ES-I3 (cell line): ENCODE measurements around the gene PRDX6.
A peak's percentile ranks its signal among the peaks of the same experiment; 100 is the strongest.
"Not testable (repeated sequence)": the region's sequence is repeated elsewhere in the genome, so short reads cannot be mapped to it uniquely, and the experiment has no call there.

ENCODE experiments used
- H3K36me3 ChIP-seq: 2 replicates; pipeline ENCODE4 v1.6.1; 2013; ENCODE audit warnings: mild to moderate bottlenecking, low read length, control low read depth, moderate library complexity; ENCODE audit not compliant: insufficient read depth
- H3K4me1 ChIP-seq: 2 replicates; pipeline ENCODE4 v1.6.1; 2013; ENCODE audit warnings: mild to moderate bottlenecking, control low read depth, low read length; ENCODE audit not compliant: insufficient read depth
- H3K9ac ChIP-seq: 2 replicates; pipeline ENCODE4 v1.6.1; 2013; ENCODE audit warnings: low read depth, mild to moderate bottlenecking, low read length, moderate library complexity
- H3K9me3 ChIP-seq: 2 replicates; pipeline ENCODE4 v1.6.1; 2013; ENCODE audit warnings: mild to moderate bottlenecking, low read length, moderate library complexity; ENCODE audit not compliant: control insufficient read depth, insufficient read depth

Gene PRDX6

DNA sequence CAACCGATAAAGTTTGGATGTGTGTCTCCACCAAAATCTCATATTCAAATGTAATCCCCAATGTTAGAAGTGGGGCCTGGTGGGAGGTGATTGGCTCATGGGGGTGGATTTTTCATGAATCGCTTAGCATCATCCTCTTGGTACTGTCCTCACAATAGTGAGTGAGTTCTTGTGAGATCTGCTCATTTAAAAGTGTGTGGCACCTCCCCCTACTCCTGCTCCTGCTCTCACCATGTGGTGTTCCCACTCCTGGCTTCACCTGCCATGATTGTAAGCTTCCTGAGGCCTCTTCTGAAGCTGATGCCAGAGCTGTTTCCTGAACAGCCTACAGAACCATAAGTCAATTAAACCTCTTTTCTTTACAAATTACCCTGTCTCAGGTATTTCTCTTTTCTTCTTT, 28.2 kb upstream of the PRDX6 start:
- Histone ChIP-seq H3K9me3 (peaks cover 16% of the 10 kb centered on the region), H3K9ac (no peak overlapping the region), H3K4me1 (peaks cover 5% of the 10 kb centered on the region), H3K36me3 (no peaks in the 10 kb centered on the region)

DNA sequence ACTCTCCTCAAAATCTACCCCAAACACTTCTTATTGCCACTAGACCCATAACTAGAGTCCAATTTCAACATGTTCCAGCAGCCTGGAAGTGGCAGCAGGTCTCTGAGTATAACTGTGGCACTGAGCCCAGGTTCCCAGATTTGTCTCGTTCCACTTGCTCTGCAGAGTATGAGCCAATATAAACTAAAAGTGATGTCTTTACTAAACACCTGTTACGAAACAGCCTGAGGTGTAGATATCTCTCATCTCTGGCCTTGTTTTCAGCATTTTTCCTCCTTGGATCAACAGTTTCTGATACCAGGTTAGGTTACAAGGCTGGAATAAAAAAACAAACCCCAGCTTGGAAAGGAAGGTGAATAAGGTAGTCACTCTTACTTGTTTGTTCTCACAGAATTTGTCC, 25.2 kb upstream of the PRDX6 start:
- Histone ChIP-seq H3K4me1 (peaks cover 7% of the 10 kb centered on the region), H3K9me3 (peaks cover 4% of the 10 kb centered on the region), H3K9ac (no peak overlapping the region), H3K36me3 (no peaks in the 10 kb centered on the region)

DNA sequence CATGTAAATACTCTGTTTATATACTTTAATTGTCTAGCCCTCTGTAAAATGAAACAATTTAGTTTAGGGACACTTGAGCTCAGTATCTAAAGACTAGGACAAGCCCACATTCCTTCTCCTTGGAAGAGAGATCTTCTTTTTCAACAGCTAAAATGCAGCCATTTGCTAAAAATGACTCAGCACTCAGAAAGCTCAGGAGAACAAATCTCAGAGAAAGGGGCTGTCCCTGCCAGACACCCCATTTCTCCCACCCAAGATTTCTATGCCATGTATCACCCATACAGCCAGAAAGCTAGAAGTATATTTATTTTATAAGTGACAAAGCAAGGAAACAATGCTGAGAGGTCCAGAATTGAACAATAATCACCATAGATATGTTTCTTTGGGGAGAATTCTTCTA, 23.2 kb upstream of the PRDX6 start:
- Histone ChIP-seq H3K9ac (no peak overlapping the region), H3K4me1 (peaks cover 7% of the 10 kb centered on the region), H3K36me3 (no peaks in the 10 kb centered on the region), H3K9me3 (no peaks in the 10 kb centered on the region)

GRCh38 chr1:173454966-173455524, 22.1 kb upstream of the PRDX6 start:
- Histone ChIP-seq H3K9ac (no peak overlapping the region), H3K36me3 (0 out of 2 replicates have a peak, but pooled peaks cover 1% of the 10 kb centered on the region), H3K4me1 (peaks cover 7% of the 10 kb centered on the region), H3K9me3 (no peaks in the 10 kb centered on the region)

DNA sequence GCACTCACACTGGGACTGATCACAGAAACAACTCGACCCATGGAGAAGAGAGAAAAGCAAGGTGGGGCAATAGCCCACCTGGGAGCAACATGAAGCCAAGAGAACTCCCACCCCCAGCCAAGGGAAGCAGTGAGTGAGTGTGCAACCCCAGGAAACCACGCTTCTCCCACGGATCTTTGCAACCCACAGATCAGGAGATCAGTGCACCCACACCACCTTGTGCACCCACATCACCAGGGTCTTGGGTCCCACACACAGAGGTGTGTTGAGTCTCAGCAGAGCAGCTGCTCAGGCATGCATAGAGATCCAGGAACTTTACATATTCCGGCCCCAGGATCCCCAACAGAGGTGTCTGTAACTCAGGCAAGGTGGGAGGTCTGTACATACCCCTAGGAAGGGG, 17.2 kb upstream of the PRDX6 start:
- H3K36me3 ChIP-seq, result 0 out of 2 replicates have a peak, but pooled peaks cover 3% of the 10 kb centered on the region
- no peaks in the 10 kb centered on the region; the same call in 1 of the 2 replicates for H3K9me3 ChIP-seq
- H3K9ac ChIP-seq, result no peak overlapping the region
- H3K4me1 ChIP-seq, result no peaks in the 10 kb centered on the region

GRCh38 chr1:173462666-173463065, 14.5 kb upstream of the PRDX6 start:
- not testable (repeated sequence) for H3K9ac ChIP-seq

DNA sequence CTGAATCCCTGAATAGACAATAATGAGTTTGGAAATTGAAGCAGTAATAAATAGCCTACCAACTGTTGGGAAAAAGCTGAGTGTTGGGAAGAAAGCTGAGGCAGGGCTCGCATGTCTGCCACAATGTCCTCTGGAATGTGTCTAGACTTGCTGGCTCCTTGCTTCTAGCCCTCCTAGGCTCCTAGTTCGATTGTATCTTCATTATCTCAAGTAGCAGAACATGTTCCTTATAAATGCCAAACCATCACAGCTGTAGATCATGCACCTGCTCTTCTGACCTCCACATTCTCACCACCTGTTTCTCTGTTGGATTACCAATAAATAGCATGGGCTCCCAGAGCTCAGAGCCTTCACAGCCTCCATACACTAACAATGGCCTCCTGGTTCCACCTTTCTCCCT, 12.9 kb upstream of the PRDX6 start:
- not testable (repeated sequence) for H3K9ac ChIP-seq, H3K36me3 ChIP-seq, H3K4me1 ChIP-seq, H3K9me3 ChIP-seq

More at GRCh38 chr1:173462666-173463065, 14.5 kb upstream of the PRDX6 start:
- not testable (repeated sequence) for H3K36me3 ChIP-seq, H3K4me1 ChIP-seq, H3K9me3 ChIP-seq

- Histone ChIP-seq H3K9me3 (peaks cover 24% of the 10 kb centered on the region), H3K4me1 (no peaks in the 10 kb centered on the region), H3K9ac (no peak overlapping the region), H3K36me3 (peaks cover 2% of the 10 kb centered on the region; the same call in 1 of the 2 replicates)
Measured at GRCh38 chr1:173467426-173467825, 9.7 kb upstream of the PRDX6 start.

DNA sequence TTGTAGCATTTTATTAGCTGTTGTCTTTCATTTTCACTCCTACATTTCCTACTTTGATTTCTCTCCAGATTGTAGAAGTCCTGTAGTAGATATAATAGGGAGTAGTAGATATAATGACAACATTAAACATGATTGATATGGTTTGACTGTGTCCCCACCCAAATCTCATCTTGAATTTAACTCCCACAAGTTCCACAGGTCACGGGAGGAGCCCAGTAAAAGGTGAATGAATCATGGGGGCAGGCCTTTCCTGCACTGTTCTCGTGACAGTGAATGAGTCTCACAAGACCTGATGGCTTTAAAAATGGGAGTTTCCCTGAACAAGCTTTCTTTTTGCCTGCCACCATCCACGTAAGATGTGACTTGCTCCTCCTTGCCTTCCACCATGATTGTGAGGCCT, 7.5 kb upstream of the PRDX6 start:
- Histone ChIP-seq H3K9ac (no peak overlapping the region), H3K4me1 (no peaks in the 10 kb centered on the region), H3K36me3 (peaks cover 2% of the 10 kb centered on the region; the same call in 1 of the 2 replicates), H3K9me3 (peaks cover 28% of the 10 kb centered on the region)

- H3K9me3 ChIP-seq, result peaks cover 28% of the 10 kb centered on the region
- H3K36me3 ChIP-seq, result peaks cover 2% of the 10 kb centered on the region; the same call in 1 of the 2 replicates
- no peaks in the 10 kb centered on the region; the same call in 1 of the 2 replicates for H3K4me1 ChIP-seq
- no peak overlapping the region for H3K9ac ChIP-seq
Measured at GRCh38 chr1:173470608-173471007, 6.5 kb upstream of the PRDX6 start.

- H3K36me3 ChIP-seq, result peaks cover 2% of the 10 kb centered on the region; the same call in 1 of the 2 replicates
- H3K9me3 ChIP-seq, result peaks cover 24% of the 10 kb centered on the region
- peaks cover 6% of the 10 kb centered on the region for H3K4me1 ChIP-seq
- H3K9ac ChIP-seq, result no peak overlapping the region
Measured at GRCh38 chr1:173473599-173474011, 3.5 kb upstream of the PRDX6 start.

DNA sequence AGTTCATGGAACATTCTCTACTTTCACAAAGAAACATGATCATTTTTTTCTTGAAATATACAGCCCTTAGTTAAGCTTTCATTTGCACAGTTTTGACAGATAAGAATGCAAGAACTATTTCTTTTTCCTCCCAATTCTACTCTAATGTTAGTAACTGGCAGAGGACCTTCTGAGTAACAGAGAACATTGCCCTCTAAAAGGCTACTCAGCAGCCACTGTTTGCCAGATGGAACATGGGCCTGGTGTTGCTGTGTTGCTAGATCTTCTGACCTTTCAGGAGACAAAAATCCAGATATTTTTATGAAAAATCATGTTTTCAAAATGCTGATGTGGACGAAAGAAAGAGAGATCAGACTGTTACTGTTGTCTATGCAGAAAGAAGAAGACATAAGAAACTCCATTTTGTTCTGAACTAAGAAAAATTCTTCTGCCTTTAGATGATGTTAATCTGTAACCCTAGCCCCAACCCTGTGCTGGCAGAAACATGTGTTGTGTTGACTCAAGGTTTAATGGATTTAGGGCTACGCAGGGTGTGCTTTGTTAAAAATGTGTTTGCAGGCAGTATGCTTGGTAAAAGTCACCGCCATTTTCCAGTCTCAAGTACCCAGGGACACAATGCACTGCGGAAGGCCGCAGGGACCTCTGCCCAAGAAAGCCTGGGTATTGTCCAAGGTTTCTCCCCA, 2.9 kb upstream of the PRDX6 start:
- Histone ChIP-seq H3K9ac (no peak overlapping the region), H3K9me3 (peaks cover 23% of the 10 kb centered on the region), H3K4me1 (peaks cover 12% of the 10 kb centered on the region), H3K36me3 (peaks cover 2% of the 10 kb centered on the region; the same call in 1 of the 2 replicates)

DNA sequence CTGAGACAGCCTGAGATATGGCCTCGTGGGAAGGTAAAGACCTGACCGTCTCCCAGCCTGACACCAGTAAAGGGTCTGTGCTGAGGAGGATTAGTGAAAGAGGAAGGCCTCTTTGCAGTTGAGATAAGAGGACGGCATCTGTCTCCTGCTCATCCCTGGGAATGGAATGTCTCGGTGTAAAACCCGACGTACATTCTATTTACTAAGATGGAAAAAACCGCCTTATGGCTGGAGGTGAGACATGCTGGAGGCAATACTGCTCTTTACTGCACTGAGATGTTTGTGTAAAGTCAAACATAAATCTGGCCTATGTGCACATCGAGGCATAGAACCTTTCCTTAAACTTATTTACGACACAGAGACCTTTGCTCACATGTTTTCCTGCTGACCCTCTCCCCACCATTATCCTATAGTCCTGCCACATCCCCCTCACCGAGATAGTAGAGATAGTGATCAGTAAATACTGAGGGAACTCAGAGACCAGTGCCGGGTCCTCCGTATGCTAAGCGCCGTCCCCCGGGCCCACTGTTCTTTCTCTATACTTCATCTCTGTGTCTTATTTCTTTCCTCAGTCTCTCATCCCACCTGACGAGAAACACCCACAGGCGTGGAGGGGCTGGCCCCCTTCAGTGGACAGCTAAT, 2.2 kb upstream of the PRDX6 start:
- H3K36me3 ChIP-seq, H3K9ac ChIP-seq: not testable (repeated sequence)
- H3K4me1 ChIP-seq, result peaks cover 18% of the 10 kb centered on the region
- H3K9me3 ChIP-seq, result peaks cover 18% of the 10 kb centered on the region

GRCh38 chr1:173475564-173476196, 1.5 kb upstream of the PRDX6 start:
- Histone ChIP-seq H3K36me3 (peaks cover 9% of the 10 kb centered on the region), H3K9me3 (peaks cover 14% of the 10 kb centered on the region; the same call in 1 of the 2 replicates), H3K9ac (peak overlapping the region; percentile 71), H3K4me1 (peaks cover 18% of the 10 kb centered on the region)
